ENCODE results near the gene NOTCH1. TPM values are rescaled to one million over a fixed set of nuclear protein-coding genes. Genes with fewer than 3 reads are reported as not detected.

Gene NOTCH1
- total RNA-seq, 4 donors from 2014 or later: 31.1 to 72.1 (median 44.0) TPM

DNA sequence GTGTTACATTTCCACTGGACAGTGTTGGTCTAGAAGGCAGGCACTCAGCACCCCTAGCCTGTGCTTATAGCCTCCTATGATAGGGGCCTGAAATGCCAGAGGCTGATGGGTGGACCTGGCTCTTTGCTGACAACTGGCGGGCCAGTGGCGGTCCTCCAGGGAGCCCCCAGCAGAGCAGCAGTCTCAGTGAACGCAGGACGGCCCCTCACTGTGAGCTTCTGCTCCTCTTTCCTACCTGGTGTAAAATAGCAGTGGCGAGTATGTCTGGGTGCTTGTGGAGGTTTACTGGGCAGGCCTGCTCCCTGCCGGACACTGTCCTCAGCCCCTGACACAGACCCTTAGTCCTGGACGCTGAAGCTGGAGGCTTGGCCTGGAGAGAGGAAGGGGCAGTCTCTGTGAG lies 59.7 kb downstream of the NOTCH1 start:
- no peaks in the 10 kb centered on the region for H3K9me3 ChIP-seq
- ATAC-seq: no peak
- no peaks in the 10 kb centered on the region for H3K27me3 ChIP-seq
- H3K4me1 ChIP-seq: peaks cover 3 to 40% (median 20%) of the 10 kb centered on the region in 3 donors
- no peak overlapping the region for H3K27ac ChIP-seq
- H3K4me3 ChIP-seq: no peak overlapping the region
- no peak for TF ChIP-seq EP300 (IDR thresholded peaks at IDR 0.05)
- TF ChIP-seq, protein P1, sequence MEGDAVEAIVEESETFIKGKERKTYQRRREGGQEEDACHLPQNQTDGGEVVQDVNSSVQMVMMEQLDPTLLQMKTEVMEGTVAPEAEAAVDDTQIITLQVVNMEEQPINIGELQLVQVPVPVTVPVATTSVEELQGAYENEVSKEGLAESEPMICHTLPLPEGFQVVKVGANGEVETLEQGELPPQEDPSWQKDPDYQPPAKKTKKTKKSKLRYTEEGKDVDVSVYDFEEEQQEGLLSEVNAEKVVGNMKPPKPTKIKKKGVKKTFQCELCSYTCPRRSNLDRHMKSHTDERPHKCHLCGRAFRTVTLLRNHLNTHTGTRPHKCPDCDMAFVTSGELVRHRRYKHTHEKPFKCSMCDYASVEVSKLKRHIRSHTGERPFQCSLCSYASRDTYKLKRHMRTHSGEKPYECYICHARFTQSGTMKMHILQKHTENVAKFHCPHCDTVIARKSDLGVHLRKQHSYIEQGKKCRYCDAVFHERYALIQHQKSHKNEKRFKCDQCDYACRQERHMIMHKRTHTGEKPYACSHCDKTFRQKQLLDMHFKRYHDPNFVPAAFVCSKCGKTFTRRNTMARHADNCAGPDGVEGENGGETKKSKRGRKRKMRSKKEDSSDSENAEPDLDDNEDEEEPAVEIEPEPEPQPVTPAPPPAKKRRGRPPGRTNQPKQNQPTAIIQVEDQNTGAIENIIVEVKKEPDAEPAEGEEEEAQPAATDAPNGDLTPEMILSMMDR (IDR thresholded peaks at IDR 0.05): no peak
- no peak for TF ChIP-seq POLR2AphosphoS5 (IDR thresholded peaks at IDR 0.05)
- no peaks in the 10 kb centered on the region for H3K36me3 ChIP-seq
- 100% methylated on average over 2 of the region's 7 CpGs; no CpG with 5 or more reads in 1 of the 2 donors for WGBS, 2 donors (ENCODE audit: low coverage in 1 of 2)

- H3K4me3 ChIP-seq: no peak overlapping the region
- H3K9me3 ChIP-seq: no peaks in the 10 kb centered on the region
- peaks cover 3 to 48% (median 20%) of the 10 kb centered on the region in 3 donors for H3K4me1 ChIP-seq
- H3K27me3 ChIP-seq: no peaks in the 10 kb centered on the region
- no peak overlapping the region for H3K27ac ChIP-seq
- H3K36me3 ChIP-seq: no peaks in the 10 kb centered on the region
- TF ChIP-seq, protein P1 (IDR thresholded peaks at IDR 0.05): peak in 3 of 4 experiments; percentile 88 to 94 (median 88)
- TF ChIP-seq POLR2A (IDR thresholded peaks at IDR 0.05): no peak
- WGBS, 2 donors (ENCODE audit: low coverage in 1 of 2): 37 to 60% methylated on average over 6 to 8 of the region's 21 CpGs
- no peak for ATAC-seq
Measured at GRCh38 chr9:136485049-136486045, 60.5 kb downstream of the NOTCH1 start.

- peak overlapping the region; percentile 25 to 99 for H3K4me3 ChIP-seq
- H3K9me3 ChIP-seq: no peaks in the 10 kb centered on the region
- H3K4me1 ChIP-seq: peaks cover 3 to 57% (median 20%) of the 10 kb centered on the region in 3 donors
- H3K27me3 ChIP-seq: no peaks in the 10 kb centered on the region
- H3K36me3 ChIP-seq: peaks cover 0 to 8% of the 10 kb centered on the region in 2 donors
- WGBS, 2 donors (ENCODE audit: low coverage in 1 of 2): no CpG with 5 or more reads among the region's 59 CpGs
- peak overlapping the region in 3 of 4 donors; percentile 92 to 100 (median 100) for H3K27ac ChIP-seq
- no peak for ATAC-seq
- TF ChIP-seq EP300 (IDR thresholded peaks at IDR 0.05): no peak
- TF ChIP-seq POLR2A (IDR thresholded peaks at IDR 0.05): no peak
- TF ChIP-seq, protein P1 (IDR thresholded peaks at IDR 0.05): no peak
- TF ChIP-seq POLR2AphosphoS5 (IDR thresholded peaks at IDR 0.05): no peak
Measured at GRCh38 chr9:136484153-136485048, 61.4 kb downstream of the NOTCH1 start.

DNA sequence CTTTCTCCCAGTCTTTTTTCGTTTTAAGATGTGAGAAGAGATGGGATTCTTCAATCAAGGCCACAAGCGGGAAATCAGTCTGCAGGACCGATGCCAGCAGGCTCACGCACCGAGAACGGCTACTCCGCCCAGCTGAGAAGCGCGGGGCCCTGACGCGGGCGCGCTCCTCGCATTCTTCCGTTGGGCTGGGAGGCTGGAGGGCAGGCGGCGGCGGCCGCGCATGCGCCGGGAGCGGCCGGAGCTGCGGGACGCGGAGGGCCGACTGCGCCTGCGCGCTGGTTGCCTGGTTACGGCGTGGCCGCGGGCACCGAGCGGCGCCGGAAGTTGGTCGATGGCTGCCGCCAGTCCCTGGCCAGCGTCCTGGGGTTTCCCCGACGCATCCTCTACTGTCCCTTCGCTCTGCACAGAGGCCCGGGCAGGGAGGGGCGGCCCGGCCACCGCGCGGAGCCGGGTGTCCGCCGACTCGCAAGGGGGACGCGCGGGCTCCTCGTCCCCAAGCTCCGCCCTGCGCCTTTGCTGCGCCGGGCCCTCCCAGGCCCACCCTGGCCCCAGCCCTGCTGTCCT lies 62.2 kb downstream of the NOTCH1 start:
- ATAC-seq: peak; percentile 81
- Histone ChIP-seq H3K36me3 (peaks cover 0 to 12% of the 10 kb centered on the region in 2 donors), H3K27ac (peak overlapping the region; percentile 75 to 100 (median 96)), H3K4me1 (peaks cover 3 to 62% (median 20%) of the 10 kb centered on the region in 3 donors), H3K9me3 (no peaks in the 10 kb centered on the region), H3K27me3 (no peaks in the 10 kb centered on the region), H3K4me3 (peak overlapping the region; percentile 25 to 99)
- peak; percentile 29 to 56 for TF ChIP-seq POLR2A (IDR thresholded peaks at IDR 0.05)
- TF ChIP-seq POLR2AphosphoS5 (IDR thresholded peaks at IDR 0.05): no peak
- no peak for TF ChIP-seq EP300 (IDR thresholded peaks at IDR 0.05)
- TF ChIP-seq, protein P1 (IDR thresholded peaks at IDR 0.05): no peak
- no CpG with 5 or more reads among the region's 63 CpGs for WGBS, 2 donors (ENCODE audit: low coverage in 1 of 2)

Data from gastroesophageal sphincter (tissue), 4 donors.